ENCODE results near the gene TTC7B. TPM values are rescaled to one million over a fixed set of nuclear protein-coding genes. Genes with fewer than 3 reads are reported as not detected.
"Not testable (repeated sequence)": the region's sequence is repeated elsewhere in the genome, so short reads cannot be mapped to it uniquely, and the experiment has no call there.

Gene TTC7B
- total RNA-seq, 1 experiment from 2014 or later: 9.6 TPM

- peak overlapping the region; percentile 67 for H3K4me3 Mint-ChIP-seq (ENCODE audit: low read depth, unreplicated experiment)
- peaks cover 9% of the 10 kb centered on the region for H3K4me1 Mint-ChIP-seq (ENCODE audit: low read depth, unreplicated experiment)
- H3K36me3 Mint-ChIP-seq (ENCODE audit: insufficient read depth, unreplicated experiment): peaks cover 12% of the 10 kb centered on the region
- BruUV-seq (replicated peaks): no TSS peak
- intact Hi-C loops (cut with micrococcal nuclease; ENCODE audit: unreplicated experiment): no loop called here
- H3K27me3 Mint-ChIP-seq (ENCODE audit: unreplicated experiment): peaks cover 14% of the 10 kb centered on the region
- no peak overlapping the region for H3K27ac Mint-ChIP-seq (ENCODE audit: unreplicated experiment)
- DNase-seq: peak; percentile 96
- TF ChIP-seq, protein P1, sequence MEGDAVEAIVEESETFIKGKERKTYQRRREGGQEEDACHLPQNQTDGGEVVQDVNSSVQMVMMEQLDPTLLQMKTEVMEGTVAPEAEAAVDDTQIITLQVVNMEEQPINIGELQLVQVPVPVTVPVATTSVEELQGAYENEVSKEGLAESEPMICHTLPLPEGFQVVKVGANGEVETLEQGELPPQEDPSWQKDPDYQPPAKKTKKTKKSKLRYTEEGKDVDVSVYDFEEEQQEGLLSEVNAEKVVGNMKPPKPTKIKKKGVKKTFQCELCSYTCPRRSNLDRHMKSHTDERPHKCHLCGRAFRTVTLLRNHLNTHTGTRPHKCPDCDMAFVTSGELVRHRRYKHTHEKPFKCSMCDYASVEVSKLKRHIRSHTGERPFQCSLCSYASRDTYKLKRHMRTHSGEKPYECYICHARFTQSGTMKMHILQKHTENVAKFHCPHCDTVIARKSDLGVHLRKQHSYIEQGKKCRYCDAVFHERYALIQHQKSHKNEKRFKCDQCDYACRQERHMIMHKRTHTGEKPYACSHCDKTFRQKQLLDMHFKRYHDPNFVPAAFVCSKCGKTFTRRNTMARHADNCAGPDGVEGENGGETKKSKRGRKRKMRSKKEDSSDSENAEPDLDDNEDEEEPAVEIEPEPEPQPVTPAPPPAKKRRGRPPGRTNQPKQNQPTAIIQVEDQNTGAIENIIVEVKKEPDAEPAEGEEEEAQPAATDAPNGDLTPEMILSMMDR (IDR thresholded peaks at IDR 0.05; ENCODE audit: unreplicated experiment): no peak
- CTCF ChIA-PET: no interaction called here
- H3K9me3 Mint-ChIP-seq (ENCODE audit: low read depth, unreplicated experiment): peaks cover 6% of the 10 kb centered on the region
Observed at GRCh38 chr14:90827919-90828610, 11.8 kb upstream of the TTC7B start.

DNA sequence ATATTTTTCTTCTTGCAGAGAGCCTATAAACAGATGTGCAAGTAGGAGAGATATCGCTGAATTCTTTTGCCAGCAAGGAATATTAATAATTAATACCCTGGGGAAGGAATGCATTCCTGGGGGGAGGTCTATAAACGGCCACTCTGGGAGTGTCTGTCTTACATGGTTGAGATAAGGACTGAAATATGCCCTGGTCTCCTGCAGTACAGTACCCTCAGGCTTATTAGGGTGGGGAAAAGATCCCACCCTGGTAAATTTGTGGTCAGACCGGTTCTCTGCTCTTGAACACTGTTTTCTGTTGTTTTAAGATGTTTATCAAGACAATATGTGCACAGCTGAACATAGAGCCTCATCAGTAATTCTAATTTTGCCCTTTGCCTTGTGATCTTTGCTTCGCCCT is 7.3 kb upstream of the TTC7B start:
- not testable (repeated sequence) for BruUV-seq (replicated peaks); H3K4me3 Mint-ChIP-seq (ENCODE audit: low read depth, unreplicated experiment); DNase-seq

GRCh38 chr14:90820958-90821357 is 4.7 kb upstream of the TTC7B start:
- Mint-ChIP-seq H3K4me3 (ENCODE audit: low read depth, unreplicated experiment) (no peak overlapping the region), H3K27me3 (ENCODE audit: unreplicated experiment) (peaks cover 13% of the 10 kb centered on the region), H3K36me3 (ENCODE audit: insufficient read depth, unreplicated experiment) (peaks cover 4% of the 10 kb centered on the region), H3K27ac (ENCODE audit: unreplicated experiment) (no peak overlapping the region), H3K4me1 (ENCODE audit: low read depth, unreplicated experiment) (peaks cover 21% of the 10 kb centered on the region), H3K9me3 (ENCODE audit: low read depth, unreplicated experiment) (peaks cover 6% of the 10 kb centered on the region)
- peak; percentile 12 for DNase-seq
- intact Hi-C loops (cut with micrococcal nuclease; ENCODE audit: unreplicated experiment): no loop called here
- TF ChIP-seq, protein P1 (IDR thresholded peaks at IDR 0.05; ENCODE audit: unreplicated experiment): no peak
- CTCF ChIA-PET: no interaction called here
- BruUV-seq (replicated peaks): no TSS peak

More for the DNA sequence above, 7.3 kb upstream of the TTC7B start:
- H3K4me1 Mint-ChIP-seq (ENCODE audit: low read depth, unreplicated experiment): peaks cover 21% of the 10 kb centered on the region
- H3K27ac Mint-ChIP-seq (ENCODE audit: unreplicated experiment); intact Hi-C loops (cut with micrococcal nuclease; ENCODE audit: unreplicated experiment); H3K9me3 Mint-ChIP-seq (ENCODE audit: low read depth, unreplicated experiment); CTCF ChIA-PET; H3K27me3 Mint-ChIP-seq (ENCODE audit: unreplicated experiment): not testable (repeated sequence)
- H3K36me3 Mint-ChIP-seq (ENCODE audit: insufficient read depth, unreplicated experiment): peaks cover 10% of the 10 kb centered on the region

DNA sequence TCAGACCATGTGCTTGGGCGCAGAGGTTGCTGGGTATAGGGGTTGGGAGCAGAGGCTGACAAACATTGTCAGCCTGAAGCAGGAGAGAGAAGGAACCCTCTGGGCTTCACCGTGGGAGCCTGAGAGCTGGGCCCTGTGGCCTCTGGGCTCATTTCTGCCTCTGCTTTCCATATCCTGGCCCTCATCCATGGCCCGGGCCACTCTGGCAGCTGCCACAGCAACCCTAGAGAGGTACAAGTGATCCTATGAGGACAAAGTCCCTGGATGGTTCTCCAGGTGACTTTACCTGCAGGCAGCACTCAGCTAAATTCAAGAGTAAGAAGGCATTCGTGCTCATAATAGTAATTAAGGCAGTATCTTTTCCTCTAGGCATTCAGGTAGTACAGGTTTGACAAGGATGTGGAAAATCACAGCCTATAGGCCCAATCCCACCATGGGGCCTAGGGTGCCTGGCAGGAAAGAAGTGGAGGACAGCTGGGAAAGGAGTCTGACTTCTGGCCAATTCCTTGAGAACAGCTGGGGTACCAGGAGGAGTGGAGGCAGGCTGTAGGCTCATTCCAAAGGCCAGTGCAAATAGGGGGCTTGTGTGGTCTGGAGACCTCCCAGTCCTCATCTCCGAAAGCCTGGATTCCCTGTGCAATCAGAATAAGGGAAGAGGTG is 3.6 kb upstream of the TTC7B start:
- DNase-seq: peak; percentile 21
- intact Hi-C loops (cut with micrococcal nuclease; ENCODE audit: unreplicated experiment): no loop called here
- no TSS peak for BruUV-seq (replicated peaks)

More for the DNA sequence above, 3.6 kb upstream of the TTC7B start:
- peaks cover 30% of the 10 kb centered on the region for H3K4me1 Mint-ChIP-seq (ENCODE audit: low read depth, unreplicated experiment)
- H3K9me3 Mint-ChIP-seq (ENCODE audit: low read depth, unreplicated experiment): peaks cover 6% of the 10 kb centered on the region
- TF ChIP-seq, protein P1 (IDR thresholded peaks at IDR 0.05; ENCODE audit: unreplicated experiment): no peak
- H3K27me3 Mint-ChIP-seq (ENCODE audit: unreplicated experiment): peaks cover 24% of the 10 kb centered on the region
- no peak overlapping the region for H3K4me3 Mint-ChIP-seq (ENCODE audit: low read depth, unreplicated experiment)
- CTCF ChIA-PET: interaction anchor here (1.0 kb wide), 1 partner anchor 61 kb away, joined by 3 read pairs; no protein-coding TSS in a partner anchor
- H3K27ac Mint-ChIP-seq (ENCODE audit: unreplicated experiment): no peak overlapping the region
- peaks cover 4% of the 10 kb centered on the region for H3K36me3 Mint-ChIP-seq (ENCODE audit: insufficient read depth, unreplicated experiment)

Measured in Calu3 (cell line).